Lower lobe of right lung (tissue), 2 donors: ENCODE results near the gene MYL3. TPM values are rescaled to one million over a fixed set of nuclear protein-coding genes. Genes with fewer than 3 reads are reported as not detected.
A peak's percentile ranks its signal among the peaks of the same experiment; 100 is the strongest.

ENCODE experiments used
- ATAC-seq, 2 donors: fragments of 200-7000 bp; cut with Tn5 transposase; one replicate each; pipeline ENCODE4 v1.9.1; 2020 to 2022; ENCODE audit warnings: mild to moderate bottlenecking in 2 of 2, moderate library complexity in 2 of 2
- DNase-seq: peaks from one replicate; pipeline ENCODE4 v3.0.0-alpha.2; 2020
- H3K27ac ChIP-seq: fragments of 200-600 bp; one replicate; pipeline ENCODE4 v1.8.0; 2022
- H3K27me3 ChIP-seq: fragments of 200-600 bp; one replicate; pipeline ENCODE4 v1.8.0; 2022; ENCODE audit warnings: low read depth
- H3K36me3 ChIP-seq: fragments of 200-600 bp; one replicate; pipeline ENCODE4 v1.8.0; 2022; ENCODE audit warnings: mild to moderate bottlenecking
- H3K4me1 ChIP-seq: fragments of 200-600 bp; one replicate; pipeline ENCODE4 v1.8.0; 2022
- H3K4me3 ChIP-seq: fragments of 200-600 bp; one replicate; pipeline ENCODE4 v1.8.0; 2022; ENCODE audit warnings: mild to moderate bottlenecking
- H3K9me3 ChIP-seq: fragments of 200-600 bp; one replicate; pipeline ENCODE4 v1.8.0; 2022
- intact Hi-C: fragments of 100-400 bp; cut with DNase I; formaldehyde crosslinking; loops from one replicate; pipeline ENCODE4 v1.11.0; 2022
- total RNA-seq: library from RNA; stranded (reverse); fragmentation: NEBNext Ultra II Directional; extraction: Animal tissue kit (Norgen Biotek cat#: 25700); gene quantifications from one replicate; pipeline ENCODE4 v1.2.1, GENCODE V29; 2021
- TF ChIP-seq, protein P1 (sequence below): fragments of 200-600 bp; IDR thresholded peaks from one replicate; pipeline ENCODE4 v1.8.0; 2022; ENCODE audit warnings: antibody characterized with exemption, mild to moderate bottlenecking
- donor health status: DM: no; HTN: yes; CAD: no; lungs with severe emphysema.

The MYL3 gene
- total RNA-seq, 1 donor from 2014 or later: 2.0 TPM

DNA sequence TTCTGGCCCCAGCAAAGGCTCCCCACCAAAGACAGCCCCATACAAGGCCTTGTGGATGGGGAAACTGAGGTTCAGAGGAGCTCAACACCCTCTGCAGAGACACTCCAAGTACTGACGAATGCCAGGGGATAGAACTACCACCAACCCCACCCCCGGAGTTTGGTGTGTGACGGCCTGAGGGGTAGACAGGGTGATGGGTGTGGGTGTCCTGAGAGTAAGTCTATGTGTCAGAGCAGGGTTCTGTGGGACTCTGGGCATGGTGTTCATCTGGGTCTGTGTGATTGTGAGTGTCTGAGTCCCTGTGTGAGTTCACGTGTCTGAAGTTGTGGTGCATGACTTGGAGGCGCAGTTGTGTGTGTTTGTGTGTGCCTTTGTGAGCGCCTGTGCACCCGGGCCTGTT is 21.7 kb upstream of the MYL3 start:
- Histone ChIP-seq H3K27ac (no peak overlapping the region), H3K36me3 (no peaks in the 10 kb centered on the region), H3K4me3 (peak overlapping the region; percentile 59), H3K9me3 (no peaks in the 10 kb centered on the region), H3K27me3 (peaks cover 47% of the 10 kb centered on the region), H3K4me1 (peaks cover 28% of the 10 kb centered on the region)
- TF ChIP-seq, protein P1, sequence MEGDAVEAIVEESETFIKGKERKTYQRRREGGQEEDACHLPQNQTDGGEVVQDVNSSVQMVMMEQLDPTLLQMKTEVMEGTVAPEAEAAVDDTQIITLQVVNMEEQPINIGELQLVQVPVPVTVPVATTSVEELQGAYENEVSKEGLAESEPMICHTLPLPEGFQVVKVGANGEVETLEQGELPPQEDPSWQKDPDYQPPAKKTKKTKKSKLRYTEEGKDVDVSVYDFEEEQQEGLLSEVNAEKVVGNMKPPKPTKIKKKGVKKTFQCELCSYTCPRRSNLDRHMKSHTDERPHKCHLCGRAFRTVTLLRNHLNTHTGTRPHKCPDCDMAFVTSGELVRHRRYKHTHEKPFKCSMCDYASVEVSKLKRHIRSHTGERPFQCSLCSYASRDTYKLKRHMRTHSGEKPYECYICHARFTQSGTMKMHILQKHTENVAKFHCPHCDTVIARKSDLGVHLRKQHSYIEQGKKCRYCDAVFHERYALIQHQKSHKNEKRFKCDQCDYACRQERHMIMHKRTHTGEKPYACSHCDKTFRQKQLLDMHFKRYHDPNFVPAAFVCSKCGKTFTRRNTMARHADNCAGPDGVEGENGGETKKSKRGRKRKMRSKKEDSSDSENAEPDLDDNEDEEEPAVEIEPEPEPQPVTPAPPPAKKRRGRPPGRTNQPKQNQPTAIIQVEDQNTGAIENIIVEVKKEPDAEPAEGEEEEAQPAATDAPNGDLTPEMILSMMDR: no peak
- intact Hi-C loops: no loop called here
- DNase-seq (no peak), ATAC-seq (no peak)

GRCh38 chr3:46884427-46884826 is 21.2 kb upstream of the MYL3 start:
- peaks cover 47% of the 10 kb centered on the region for H3K27me3 ChIP-seq
- H3K9me3 ChIP-seq: no peaks in the 10 kb centered on the region
- peak overlapping the region; percentile 59 for H3K4me3 ChIP-seq
- H3K27ac ChIP-seq: no peak overlapping the region
- ATAC-seq (no peak), DNase-seq (no peak)
- H3K4me1 ChIP-seq: peaks cover 22% of the 10 kb centered on the region
- no peaks in the 10 kb centered on the region for H3K36me3 ChIP-seq
- intact Hi-C loops: no loop called here
- TF ChIP-seq, protein P1: no peak

DNA sequence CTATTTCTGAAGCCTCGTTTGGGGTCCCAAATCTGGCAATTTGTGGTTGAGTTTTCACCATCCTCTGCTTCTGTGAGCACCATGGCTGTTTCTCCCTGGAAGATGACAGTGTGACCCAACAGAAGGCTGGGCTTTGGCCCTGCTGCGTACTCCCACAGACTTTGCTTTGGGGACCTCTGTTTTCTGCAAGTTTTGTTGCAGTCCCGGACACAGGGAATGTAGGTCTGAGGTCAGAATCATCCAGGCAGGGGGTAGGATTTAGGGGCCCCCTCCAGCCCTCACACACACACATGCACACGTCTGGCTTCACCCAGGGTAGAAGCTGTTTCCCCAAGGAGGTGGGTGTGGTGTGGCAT is 20.6 kb upstream of the MYL3 start:
- Histone ChIP-seq H3K36me3 (no peaks in the 10 kb centered on the region), H3K4me3 (peak overlapping the region; percentile 59), H3K9me3 (no peaks in the 10 kb centered on the region), H3K27me3 (peaks cover 47% of the 10 kb centered on the region), H3K4me1 (peaks cover 20% of the 10 kb centered on the region), H3K27ac (peak overlapping the region; percentile 11)
- intact Hi-C loops: no loop called here
- no peak for DNase-seq
- ATAC-seq: no peak
- TF ChIP-seq, protein P1: no peak

DNA sequence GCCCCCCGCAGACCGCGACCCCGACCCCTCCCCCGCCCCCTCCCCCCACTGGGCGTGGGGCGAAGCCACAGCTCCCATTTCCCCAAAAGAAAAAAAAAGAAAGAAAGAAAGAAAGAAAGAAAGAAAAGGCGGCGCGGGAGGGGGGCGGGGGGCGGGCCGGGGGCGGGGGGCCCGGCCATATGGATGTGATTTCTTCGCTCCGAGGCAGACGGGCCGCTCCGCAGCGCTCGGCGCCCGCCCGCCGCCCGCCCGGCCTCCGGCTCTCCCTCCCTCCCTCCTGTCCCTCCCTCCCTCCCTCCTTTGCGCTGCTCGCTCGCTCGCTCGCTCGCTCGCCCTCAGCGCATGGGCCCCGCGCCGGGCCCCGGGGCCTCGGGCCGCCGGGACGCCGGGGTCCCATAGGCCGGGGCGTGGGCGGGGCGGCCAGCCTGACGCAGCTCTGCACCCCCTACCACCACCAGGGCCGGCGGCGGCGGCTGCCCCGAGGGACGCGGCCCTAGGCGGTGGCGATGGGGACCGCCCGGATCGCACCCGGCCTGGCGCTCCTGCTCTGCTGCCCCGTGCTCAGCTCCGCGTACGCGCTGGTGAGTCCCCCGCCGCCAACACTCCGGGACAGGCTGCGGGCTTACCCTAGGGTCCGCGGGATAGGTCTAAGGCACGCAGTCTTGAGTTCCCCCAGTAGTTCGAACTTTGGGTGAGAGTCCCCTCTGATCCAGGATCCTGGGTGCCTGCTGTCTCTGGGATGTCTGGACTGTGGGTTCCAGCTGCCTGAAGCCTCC is 20.0 kb upstream of the MYL3 start:
- peak overlapping the region; percentile 74 for H3K27ac ChIP-seq
- peaks cover 20% of the 10 kb centered on the region for H3K4me1 ChIP-seq
- TF ChIP-seq, protein P1: no peak
- ATAC-seq: peak; percentile 51 to 64
- DNase-seq: no peak
- H3K9me3 ChIP-seq: no peaks in the 10 kb centered on the region
- peaks cover 47% of the 10 kb centered on the region for H3K27me3 ChIP-seq
- peak overlapping the region; percentile 59 for H3K4me3 ChIP-seq
- no peaks in the 10 kb centered on the region for H3K36me3 ChIP-seq
- intact Hi-C loops: no loop called here

- Histone ChIP-seq H3K27me3 (peaks cover 47% of the 10 kb centered on the region), H3K4me3 (peak overlapping the region; percentile 59), H3K27ac (peak overlapping the region; percentile 74), H3K4me1 (peaks cover 20% of the 10 kb centered on the region), H3K9me3 (no peaks in the 10 kb centered on the region), H3K36me3 (no peaks in the 10 kb centered on the region)
- intact Hi-C loops: no loop called here
- ATAC-seq (peak; percentile 41 to 54), DNase-seq (no peak)
- TF ChIP-seq, protein P1: no peak
Observed at GRCh38 chr3:46882377-46883053, 19.3 kb upstream of the MYL3 start.
